HepG2 (cell line): ENCODE measurements around the gene SOCS3. TPM values are rescaled to one million over a fixed set of nuclear protein-coding genes. Genes with fewer than 3 reads are reported as not detected.

Experiments
- CAMTA2 ChIP-seq: sonication (generic); formaldehyde crosslinking; IDR thresholded peaks from 2 replicates; pipeline ENCODE4 v1.4.0; 2020; ENCODE audit warnings: mild to moderate bottlenecking, missing genetic modification reagents, borderline replicate concordance
- CBX2 ChIP-seq, 2 experiments: fragments of 200-600 bp in 1 of 2; sonication (generic); formaldehyde crosslinking in 1 of 2; IDR thresholded peaks; 2 replicates each; pipeline versions ENCODE4 v1.7.0 to v1.8.1; 2018 to 2022; ENCODE audit warnings: low read depth in 2 of 2, low read length in 1 of 2, mild to moderate bottlenecking in 1 of 2, missing genetic modification reagents in 1 of 2
- ELF3 ChIP-seq: IDR thresholded peaks from 2 replicates; pipeline ENCODE4 v1.6.1; 2016; ENCODE audit warnings: missing genetic modification reagents, missing compliant biosample characterization
- KDM5B ChIP-seq: sonication (generic); formaldehyde crosslinking; IDR thresholded peaks from 2 replicates; pipeline ENCODE4 v1.4.0; 2020; ENCODE audit warnings: missing genetic modification reagents, mild to moderate bottlenecking, borderline replicate concordance
- LCORL ChIP-seq, 2 experiments: fragments of 450-650 bp in 1 of 2; sonication (generic) in 1 of 2; formaldehyde crosslinking in 1 of 2; IDR thresholded peaks; 2 replicates each; pipeline versions ENCODE4 v1.5.0 to v1.6.1; 2017 to 2020; ENCODE audit warnings: antibody characterized with exemption in 1 of 2, missing genetic modification reagents in 1 of 2
- MIER2 ChIP-seq: IDR thresholded peaks from 2 replicates; pipeline ENCODE4 v1.6.1; 2016; ENCODE audit warnings: missing biosample characterization, missing genetic modification reagents
- MTF2 ChIP-seq: sonication (generic); formaldehyde crosslinking; IDR thresholded peaks from 2 replicates; pipeline ENCODE4 v1.5.0; 2020; ENCODE audit warnings: missing genetic modification reagents, borderline replicate concordance
- RARG ChIP-seq: sonication (generic); formaldehyde crosslinking; IDR thresholded peaks from 2 replicates; pipeline ENCODE4 v1.4.0; 2020; ENCODE audit warnings: low read depth, mild to moderate bottlenecking, missing genetic modification reagents
- SNAI1 ChIP-seq: sonication (generic); formaldehyde crosslinking; IDR thresholded peaks from 2 replicates; pipeline ENCODE4 v1.5.0; 2020; ENCODE audit warnings: mild to moderate bottlenecking, missing genetic modification reagents, borderline replicate concordance
- SNAPC2 ChIP-seq: sonication (generic); formaldehyde crosslinking; IDR thresholded peaks from 2 replicates; pipeline ENCODE4 v1.8.1; 2022; ENCODE audit warnings: mild to moderate bottlenecking, missing genetic modification reagents
- SRSF9 ChIP-seq: fragments of 200-400 bp; formaldehyde crosslinking; IDR thresholded peaks from 2 replicates; pipeline ENCODE4 v1.6.1; 2018; ENCODE audit warnings: borderline replicate concordance, mild to moderate bottlenecking, low read depth, low read length; ENCODE audit not compliant: insufficient read depth, poor library complexity, severe bottlenecking
- TBX2 ChIP-seq: sonication (generic); formaldehyde crosslinking; IDR thresholded peaks from 2 replicates; pipeline ENCODE4 v1.5.0; 2020; ENCODE audit warnings: missing genetic modification reagents, mild to moderate bottlenecking, borderline replicate concordance
- TFAP4 ChIP-seq: sonication (generic); IDR thresholded peaks from 2 replicates; pipeline ENCODE4 v1.6.1; 2016; ENCODE audit warnings: low read depth, borderline replicate concordance
- ZFYVE20 ChIP-seq: sonication (generic); formaldehyde crosslinking; IDR thresholded peaks from 2 replicates; pipeline ENCODE4 v1.8.0; 2023; ENCODE audit warnings: low read depth, mild to moderate bottlenecking, moderate library complexity, missing genetic modification reagents, borderline replicate concordance
- ZHX1 ChIP-seq: sonication (generic); formaldehyde crosslinking; IDR thresholded peaks from 2 replicates; pipeline ENCODE4 v1.8.1; 2022; ENCODE audit warnings: low read depth, mild to moderate bottlenecking, missing genetic modification reagents
- ZNF367 ChIP-seq: sonication (generic); formaldehyde crosslinking; IDR thresholded peaks from 2 replicates; pipeline ENCODE4 v1.4.0; 2020; ENCODE audit warnings: missing genetic modification reagents, borderline replicate concordance
- ZNF451 ChIP-seq: sonication (generic); formaldehyde crosslinking; IDR thresholded peaks from 2 replicates; pipeline ENCODE4 v1.5.0; 2020; ENCODE audit warnings: mild to moderate bottlenecking, missing genetic modification reagents
- ZNF770 ChIP-seq: sonication (generic); formaldehyde crosslinking; IDR thresholded peaks from 2 replicates; pipeline ENCODE4 v1.5.0; 2020; ENCODE audit warnings: mild to moderate bottlenecking, missing genetic modification reagents
- ZNF883 ChIP-seq: sonication (generic); formaldehyde crosslinking; IDR thresholded peaks from 2 replicates; pipeline ENCODE4 v1.5.1; 2020; ENCODE audit warnings: mild to moderate bottlenecking, missing genetic modification reagents; ENCODE audit errors: not compliant biosample characterization
- polyA plus RNA-seq, 8 experiments: library from polyadenylated mRNA; depleted of rRNA in 3 of 8; stranded (reverse) in 7 of 8; unstranded in 1 of 8; fragments of >200 nt; fragmentation: Illumina TruSeq in 4 of 8; extraction: Trizol in 4 of 8; gene quantifications; 2 replicates each; pipeline versions ENCODE4 v1.2.1 to v1.2.3, GENCODE V29; 2011 to 2016; ENCODE audit warnings: low read depth in 4 of 8, missing spikeins in 1 of 8, mixed read lengths in 1 of 8; ENCODE audit not compliant: insufficient read depth in 1 of 8
- total RNA-seq, 5 experiments: library from RNA; depleted of rRNA; stranded (reverse); fragments of >200 nt; fragmentation: Illumina TruSeq; extraction: Trizol; gene quantifications; 2 replicates each; pipeline ENCODE4 v1.2.3, GENCODE V29; 2016; ENCODE audit warnings: low read depth in 1 of 5

Gene SOCS3
- total and polyA plus RNA-seq, 2 of the 13 experiments (the other 11 are each of a cell fraction or from before 2014, with no cell fraction given), result 0.77 to 2.4 TPM

GRCh38 chr17:78351449-78352006 is 8.3 kb downstream of the SOCS3 start (continued):
- TF ChIP-seq ZNF770 (CRISPR knock-in tag), result peak; percentile 26; the same call in 1 of the 2 replicates
- peak; percentile 75 for TF ChIP-seq ZNF883 (CRISPR knock-in tag)
- no peak for TF ChIP-seq ZNF367 (CRISPR knock-in tag)
- TF ChIP-seq SNAPC2 (CRISPR knock-in tag), result no peak
- no peak for TF ChIP-seq KDM5B (CRISPR knock-in tag)
- no peak for TF ChIP-seq CBX2 (IDR thresholded peaks at IDR 0.05; ENCODE audit: low read depth, low read length)
- TF ChIP-seq CBX2 (CRISPR knock-in tag; IDR thresholded peaks at IDR 0.05; ENCODE audit: low read depth), result no peak
- TF ChIP-seq ELF3 (CRISPR knock-in tag), result peak; percentile 37; the same call in 1 of the 2 replicates
- TF ChIP-seq LCORL (IDR thresholded peaks at IDR 0.05), result no peak
- TF ChIP-seq LCORL (CRISPR knock-in tag; IDR thresholded peaks at IDR 0.05), result 0 out of 2 replicates have a peak, but pooled peaks have one; percentile 26
- peak; percentile 75; the same call in 1 of the 2 replicates for TF ChIP-seq TFAP4
- TF ChIP-seq ZNF451 (CRISPR knock-in tag), result no peak
- no peak for TF ChIP-seq MTF2 (CRISPR knock-in tag)
- no peak for TF ChIP-seq SNAI1
- TF ChIP-seq RARG (CRISPR knock-in tag), result no peak
- no peak for TF ChIP-seq ZHX1 (CRISPR knock-in tag)
- TF ChIP-seq TBX2 (CRISPR knock-in tag), result peak; percentile 66
- TF ChIP-seq MIER2 (CRISPR knock-in tag), result no peak
- no peak for TF ChIP-seq ZFYVE20
- no peak for TF ChIP-seq SRSF9
- no peak for TF ChIP-seq CAMTA2
